Measurements from ENCODE around the gene GJC1. TPM values are rescaled to one million over a fixed set of nuclear protein-coding genes. Genes with fewer than 3 reads are reported as not detected.

GJC1 gene
- total RNA-seq, 5 donors from 2014 or later (not counting 1 experiment from before 2014, with no cell fraction given) = 0.09 to 0.93 (median 0.30) TPM; not detected in 2

- Mint-ChIP-seq H3K27ac (peak overlapping the region in 1 of 2 donors; percentile 28), H3K9me3 (no peaks in the 10 kb centered on the region), H3K4me3 (peak overlapping the region; percentile 41 to 51 (median 44)), H3K27me3 (peaks cover 0 to 7% of the 10 kb centered on the region in 2 donors), H3K36me3 (no peaks in the 10 kb centered on the region), H3K4me1 (peaks cover 6 to 12% (median 7%) of the 10 kb centered on the region in 3 donors)
- ATAC-seq (replicated peaks in 1 of 4) (no peak), DNase-seq (no peak)
- WGBS (ENCODE audit: insufficient coverage) = 15% methylated on average over 6 of the region's 10 CpGs
- Histone ChIP-seq H3K4me3 (ENCODE audit: control insufficient read depth in 1 of 2, extremely low read depth in 1 of 2, low read length in 1 of 2) (peak overlapping the region; percentile 44 to 57), H3K9me3 (no peaks in the 10 kb centered on the region), H3K27ac (ENCODE audit: low read length) (no peak overlapping the region), H3K27me3 (replicated peaks in 1 of 2; ENCODE audit: control insufficient read depth in 2 of 2, extremely low read depth in 1 of 2, insufficient read depth in 2 of 2, low read length in 1 of 2) (peaks cover 0 to 59% of the 10 kb centered on the region in 2 experiments), H3K4me1 (ENCODE audit: control insufficient read depth in 1 of 2, extremely low read depth in 1 of 2, insufficient read depth in 2 of 2, low read length in 2 of 2) (peaks cover 7 to 34% of the 10 kb centered on the region in 2 experiments), H3K36me3 (ENCODE audit: control insufficient read depth in 2 of 2, extremely low read depth in 1 of 2, insufficient read depth in 1 of 2, low read length in 1 of 2) (no peaks in the 10 kb centered on the region)
- ChIA-PET CTCF (interaction anchor here (0.5 to 1.6 kb wide), 8 partner anchors 15 to 109 kb away, joined by 3 to 6 read pairs (median 3); no protein-coding TSS in a partner anchor), POLR2A (no interaction called here)
Observed at GRCh38 chr17:44778656-44779210, 51.4 kb downstream of the GJC1 start.

- H3K27ac ChIP-seq (ENCODE audit: low read length) = no peak overlapping the region
- Mint-ChIP-seq H3K27me3 (peaks cover 0 to 7% of the 10 kb centered on the region in 2 donors), H3K9me3 (no peaks in the 10 kb centered on the region), H3K36me3 (no peaks in the 10 kb centered on the region), H3K27ac (no peak overlapping the region), H3K4me3 (peak overlapping the region in 2 of 3 donors; percentile 16 to 21), H3K4me1 (peaks cover 6 to 12% (median 7%) of the 10 kb centered on the region in 3 donors)
- ChIA-PET POLR2A (no interaction called here), CTCF (interaction anchor here (0.6 to 1.4 kb wide), 5 partner anchors 12 to 102 kb away, joined by 3 to 6 read pairs (median 3); no protein-coding TSS in a partner anchor)
- WGBS (ENCODE audit: insufficient coverage) = 89% methylated on average over 15 of the region's 20 CpGs
- ATAC-seq (replicated peaks in 1 of 4) = no peak
- H3K4me3 ChIP-seq (ENCODE audit: control insufficient read depth in 1 of 2, extremely low read depth in 1 of 2, low read length in 1 of 2) = no peak overlapping the region
- H3K4me1 ChIP-seq (ENCODE audit: control insufficient read depth in 1 of 2, extremely low read depth in 1 of 2, insufficient read depth in 2 of 2, low read length in 2 of 2) = peaks cover 7 to 34% of the 10 kb centered on the region in 2 experiments
- H3K27me3 ChIP-seq (replicated peaks in 1 of 2; ENCODE audit: control insufficient read depth in 2 of 2, extremely low read depth in 1 of 2, insufficient read depth in 2 of 2, low read length in 1 of 2) = peaks cover 0 to 62% of the 10 kb centered on the region in 2 experiments
- no peaks in the 10 kb centered on the region for H3K9me3 ChIP-seq
- DNase-seq = no peak
- no peaks in the 10 kb centered on the region for H3K36me3 ChIP-seq (ENCODE audit: control insufficient read depth in 2 of 2, extremely low read depth in 1 of 2, insufficient read depth in 1 of 2, low read length in 1 of 2)
Observed at GRCh38 chr17:44777394-44778348, 52.4 kb downstream of the GJC1 start.

- peaks cover 0 to 67% of the 10 kb centered on the region in 2 experiments for H3K27me3 ChIP-seq (replicated peaks in 1 of 2; ENCODE audit: control insufficient read depth in 2 of 2, extremely low read depth in 1 of 2, insufficient read depth in 2 of 2, low read length in 1 of 2)
- H3K4me1 Mint-ChIP-seq = peaks cover 6 to 12% (median 7%) of the 10 kb centered on the region in 3 donors
- no peak overlapping the region for H3K27ac ChIP-seq (ENCODE audit: low read length)
- H3K4me3 Mint-ChIP-seq = peak overlapping the region; percentile 21 to 83 (median 82)
- no peak overlapping the region for H3K27ac Mint-ChIP-seq
- ATAC-seq (replicated peaks in 1 of 4) = no peak
- POLR2A ChIA-PET = no interaction called here
- H3K4me3 ChIP-seq (ENCODE audit: control insufficient read depth in 1 of 2, extremely low read depth in 1 of 2, low read length in 1 of 2) = peak overlapping the region in 1 of 2 donors; percentile 51
- CTCF ChIA-PET = no interaction called here
- DNase-seq = no peak
- no peaks in the 10 kb centered on the region for H3K9me3 Mint-ChIP-seq
- no peaks in the 10 kb centered on the region for H3K36me3 ChIP-seq (ENCODE audit: control insufficient read depth in 2 of 2, extremely low read depth in 1 of 2, insufficient read depth in 1 of 2, low read length in 1 of 2)
- no peaks in the 10 kb centered on the region for H3K36me3 Mint-ChIP-seq
- WGBS (ENCODE audit: insufficient coverage) = 95% methylated on average over 15 of the region's 19 CpGs
- peaks cover 7 to 34% of the 10 kb centered on the region in 2 experiments for H3K4me1 ChIP-seq (ENCODE audit: control insufficient read depth in 1 of 2, extremely low read depth in 1 of 2, insufficient read depth in 2 of 2, low read length in 2 of 2)
- no peaks in the 10 kb centered on the region for H3K9me3 ChIP-seq
- H3K27me3 Mint-ChIP-seq = peaks cover 0 to 7% of the 10 kb centered on the region in 2 donors
Observed at GRCh38 chr17:44776628-44777393, 53.3 kb downstream of the GJC1 start.

GRCh38 chr17:44775838-44776621 is 54.1 kb downstream of the GJC1 start:
- Mint-ChIP-seq H3K36me3 (no peaks in the 10 kb centered on the region), H3K9me3 (no peaks in the 10 kb centered on the region), H3K4me1 (peaks cover 6 to 12% (median 7%) of the 10 kb centered on the region in 3 donors), H3K4me3 (peak overlapping the region; percentile 82 to 90 (median 83)), H3K27me3 (peaks cover 0 to 7% of the 10 kb centered on the region in 2 donors), H3K27ac (peak overlapping the region; percentile 74 to 76)
- peaks cover 0 to 65% of the 10 kb centered on the region in 2 experiments for H3K27me3 ChIP-seq (replicated peaks in 1 of 2; ENCODE audit: control insufficient read depth in 2 of 2, extremely low read depth in 1 of 2, insufficient read depth in 2 of 2, low read length in 1 of 2)
- H3K9me3 ChIP-seq = no peaks in the 10 kb centered on the region
- no peak overlapping the region for H3K27ac ChIP-seq (ENCODE audit: low read length)
- 10% methylated on average over 39 of the region's 43 CpGs for WGBS (ENCODE audit: insufficient coverage)
- peak in 6 of 35 experiments; percentile 10 to 96 (median 93) for DNase-seq
- ChIA-PET CTCF (interaction anchor here (0.6 to 2.4 kb wide), 14 partner anchors 8 to 715 kb away, joined by 3 to 10 read pairs (median 4); partner anchors contain the start of genes ACBD4 (in 1 of the 2) and EFTUD2 (in 1 of the 2)), POLR2A (no interaction called here)
- H3K36me3 ChIP-seq (ENCODE audit: control insufficient read depth in 2 of 2, extremely low read depth in 1 of 2, insufficient read depth in 1 of 2, low read length in 1 of 2) = no peaks in the 10 kb centered on the region
- H3K4me3 ChIP-seq (ENCODE audit: control insufficient read depth in 1 of 2, extremely low read depth in 1 of 2, low read length in 1 of 2) = peak overlapping the region; percentile 51 to 66
- peak in 3 of 4 experiments; percentile 7 to 21 (median 15) for ATAC-seq (replicated peaks in 1 of 4)
- peaks cover 7 to 34% of the 10 kb centered on the region in 2 experiments for H3K4me1 ChIP-seq (ENCODE audit: control insufficient read depth in 1 of 2, extremely low read depth in 1 of 2, insufficient read depth in 2 of 2, low read length in 2 of 2)

GRCh38 chr17:44775136-44775837 is 54.8 kb downstream of the GJC1 start:
- H3K4me3 ChIP-seq (ENCODE audit: control insufficient read depth in 1 of 2, extremely low read depth in 1 of 2, low read length in 1 of 2) = peak overlapping the region; percentile 66 to 69
- H3K36me3 Mint-ChIP-seq = no peaks in the 10 kb centered on the region
- H3K4me1 Mint-ChIP-seq = peaks cover 6 to 12% (median 7%) of the 10 kb centered on the region in 3 donors
- no peaks in the 10 kb centered on the region for H3K36me3 ChIP-seq (ENCODE audit: control insufficient read depth in 2 of 2, extremely low read depth in 1 of 2, insufficient read depth in 1 of 2, low read length in 1 of 2)
- H3K4me1 ChIP-seq (ENCODE audit: control insufficient read depth in 1 of 2, extremely low read depth in 1 of 2, insufficient read depth in 2 of 2, low read length in 2 of 2) = peaks cover 7 to 34% of the 10 kb centered on the region in 2 experiments
- no peaks in the 10 kb centered on the region for H3K9me3 Mint-ChIP-seq
- peak overlapping the region; percentile 82 to 90 (median 83) for H3K4me3 Mint-ChIP-seq
- DNase-seq = peak in 30 of 35 experiments; percentile 91 to 99 (median 96)
- peak; percentile 92 to 94 (median 93) for ATAC-seq (replicated peaks in 1 of 4)
- no peak overlapping the region for H3K27ac ChIP-seq (ENCODE audit: low read length)
- ChIA-PET POLR2A (no interaction called here), CTCF (interaction anchor here (0.6 to 2.4 kb wide), 14 partner anchors 9 to 714 kb away, joined by 3 to 10 read pairs (median 4); partner anchors contain the start of genes ACBD4 (in 1 of the 2) and EFTUD2 (in 1 of the 2))
- peaks cover 0 to 62% of the 10 kb centered on the region in 2 experiments for H3K27me3 ChIP-seq (replicated peaks in 1 of 2; ENCODE audit: control insufficient read depth in 2 of 2, extremely low read depth in 1 of 2, insufficient read depth in 2 of 2, low read length in 1 of 2)
- WGBS (ENCODE audit: insufficient coverage) = under 1% methylated on average over 41 of the region's 50 CpGs
- H3K27me3 Mint-ChIP-seq = peaks cover 0 to 11% of the 10 kb centered on the region in 2 donors
- no peaks in the 10 kb centered on the region for H3K9me3 ChIP-seq
- peak overlapping the region; percentile 82 for H3K27ac Mint-ChIP-seq

All from T-cell (primary cell).